K562 (cell line): ENCODE measurements around the gene MXD3. TPM values are rescaled to one million over a fixed set of nuclear protein-coding genes. Genes with fewer than 3 reads are reported as not detected.
A peak's percentile ranks its signal among the peaks of the same experiment; 100 is the strongest.

ENCODE experiments used
- CAMTA2 ChIP-seq: fragments of 250-450 bp; sonication (Bioruptor Pico); conservative IDR thresholded peaks from 2 replicates; pipeline ENCODE4 v1.5.1; 2022
- CHD4 ChIP-seq: fragments of 200-600 bp; sonication (generic); IDR thresholded peaks from 3 replicates; pipeline ENCODE4 v1.6.1; 2012; ENCODE audit warnings: low read depth, mild to moderate bottlenecking, mixed read lengths, low read length, inconsistent platforms; ENCODE audit not compliant: insufficient read depth, insufficient replicate concordance, poor library complexity, severe bottlenecking
- ERF ChIP-seq: fragments of 450-650 bp; formaldehyde crosslinking; IDR thresholded peaks from 2 replicates; pipeline ENCODE4 v1.4.0; 2020; ENCODE audit warnings: mild to moderate bottlenecking, mixed read lengths
- HMGN3 ChIP-seq: IDR thresholded peaks from 2 replicates; pipeline ENCODE4 v1.6.1; 2011; ENCODE audit warnings: borderline replicate concordance, low read depth, mild to moderate bottlenecking, mixed read lengths, low read length; ENCODE audit not compliant: insufficient read length; ENCODE audit errors: extremely low read depth
- JUN ChIP-seq, 2 experiments: sonication (generic) in 1 of 2; formaldehyde crosslinking in 1 of 2; IDR thresholded peaks; 2 replicates each; pipeline versions ENCODE4 v1.6.1 to v1.8.0; 2012 to 2022; ENCODE audit warnings: borderline replicate concordance in 2 of 2, mild to moderate bottlenecking in 2 of 2, improper control_type of control experiment in 1 of 2, low read depth in 1 of 2, low read length in 1 of 2, missing genetic modification reagents in 1 of 2
- MAX ChIP-seq: sonication (generic); formaldehyde crosslinking; IDR thresholded peaks from 2 replicates; pipeline ENCODE4 v1.9.0; 2022; ENCODE audit warnings: mild to moderate bottlenecking, missing genetic modification reagents
- NR1H2 ChIP-seq: sonication (generic); formaldehyde crosslinking; IDR thresholded peaks from 2 replicates; pipeline ENCODE4 v1.4.0; 2020; ENCODE audit warnings: mild to moderate bottlenecking, missing genetic modification reagents
- SMARCC2 ChIP-seq: fragments of 450-650 bp; IDR thresholded peaks from 2 replicates; pipeline ENCODE4 v1.6.1; 2017; ENCODE audit warnings: antibody characterized with exemption, moderate library complexity, mild to moderate bottlenecking, low read depth
- TGIF2 ChIP-seq: sonication (generic); formaldehyde crosslinking; IDR thresholded peaks from 2 replicates; pipeline ENCODE4 v1.8.1; 2022; ENCODE audit warnings: mild to moderate bottlenecking, missing genetic modification reagents, moderate library complexity
- YY1 ChIP-seq, 3 experiments: IDR thresholded peaks; 2 replicates each; pipeline ENCODE4 v1.6.1; 2011; ENCODE audit warnings: low read length in 2 of 3, mild to moderate bottlenecking in 2 of 3, moderate library complexity in 2 of 3, borderline replicate concordance in 1 of 3, control low read depth in 1 of 3, low read depth in 1 of 3; ENCODE audit not compliant: insufficient read depth in 3 of 3, insufficient replicate concordance in 2 of 3, control insufficient read depth in 1 of 3, insufficient read length in 1 of 3; ENCODE audit errors: extremely low read depth in 1 of 3
- ZKSCAN1 ChIP-seq: fragments of 150-350 bp; IDR thresholded peaks from 2 replicates; pipeline ENCODE4 v1.6.1; 2016; ENCODE audit warnings: low read depth, low read length
- ZNF12 ChIP-seq: sonication (generic); formaldehyde crosslinking; IDR thresholded peaks from 2 replicates; pipeline ENCODE4 v1.4.0; 2020; ENCODE audit warnings: mild to moderate bottlenecking, missing genetic modification reagents
- ZNF184 ChIP-seq: sonication (generic); formaldehyde crosslinking; IDR thresholded peaks from 2 replicates; pipeline ENCODE4 v1.5.0; 2020; ENCODE audit warnings: missing genetic modification reagents
- ZNF253 ChIP-seq: fragments of 250-450 bp; sonication (Bioruptor Pico); conservative IDR thresholded peaks from 2 replicates; pipeline ENCODE4 v1.6.1; 2021; ENCODE audit warnings: mild to moderate bottlenecking
- ZNF561 ChIP-seq: fragments of 450-650 bp; formaldehyde crosslinking; conservative IDR thresholded peaks from 2 replicates; pipeline ENCODE4 v1.4.0; 2020; ENCODE audit warnings: mild to moderate bottlenecking, moderate library complexity
- polyA plus RNA-seq, 8 experiments: library from polyadenylated mRNA; depleted of rRNA in 4 of 8; stranded (reverse) in 5 of 8; unstranded in 3 of 8; fragments of >200 nt; fragmentation: Nextera tagmentation in 2 of 8; fragmentation: Illumina TruSeq in 1 of 8; extraction: Ambion mirVana in 2 of 8; extraction: Trizol in 1 of 8; gene quantifications; 2 replicates each; pipeline versions ENCODE4 v1.2.1 to v1.2.3, GENCODE V29; 2011 to 2014; ENCODE audit warnings: inconsistent platforms in 1 of 8, missing spikeins in 1 of 8
- total RNA-seq, 7 experiments: library from RNA; depleted of rRNA in 6 of 7; stranded (reverse); fragments of >200 nt in 6 of 7; fragmentation: Illumina TruSeq in 2 of 7; extraction: Trizol in 2 of 7; gene quantifications; 2 replicates each; pipeline versions ENCODE4 v1.2.1 to v1.2.3, GENCODE V29; 2011 to 2021; ENCODE audit warnings: low replicate concordance in 1 of 7

The MXD3 gene
- total and polyA plus RNA-seq, 9 of the 15 experiments (the other 6 are each of a cell fraction or from before 2014, with no cell fraction given) = 0.28 to 24.8 (median 4.5) TPM

GRCh38 chr5:177351392-177352329 lies 40.0 kb upstream of the MXD3 start, which contains the start of gene LMAN2 (continued):
- TF ChIP-seq ZNF253 (CRISPR knock-in tag) (no peak), YY1 (IDR thresholded peaks at IDR 0.05; ENCODE audit: borderline replicate concordance in 1 of 3, control insufficient read depth in 1 of 3, extremely low read depth in 1 of 3, insufficient read depth in 3 of 3, insufficient read length in 1 of 3, insufficient replicate concordance in 2 of 3, low read depth in 1 of 3, low read length in 2 of 3) (peak; percentile 76 to 94 (median 90)), ERF (CRISPR knock-in tag) (no peak), CAMTA2 (CRISPR knock-in tag) (no peak), CHD4 (no peak), TGIF2 (CRISPR knock-in tag) (no peak), ZKSCAN1 (0 out of 2 replicates have a peak, but pooled peaks have one; percentile 23), SMARCC2 (no peak), ZNF12 (no peak; the same call in 1 of the 2 replicates), HMGN3 (no peak), ZNF184 (CRISPR knock-in tag) (no peak), JUN (IDR thresholded peaks at IDR 0.05; ENCODE audit: borderline replicate concordance, low read depth, low read length) (peak; percentile 41; the same call in 1 of the 2 replicates), JUN (CRISPR knock-in tag; IDR thresholded peaks at IDR 0.05; ENCODE audit: borderline replicate concordance) (no peak), MAX (CRISPR knock-in tag) (0 out of 2 replicates have a peak, but pooled peaks have one; percentile 3), ZNF561 (CRISPR knock-in tag) (no peak), NR1H2 (CRISPR knock-in tag) (0 out of 2 replicates have a peak, but pooled peaks have one; percentile 75)
